ENCODE results near the gene FADS2. TPM values are rescaled to one million over a fixed set of nuclear protein-coding genes. Genes with fewer than 3 reads are reported as not detected.

Gene FADS2
- total and polyA plus RNA-seq, 10 of the 15 experiments (the other 5 are each of a cell fraction or from before 2014, with no cell fraction given), result 3.3 to 313 (median 149) TPM

GRCh38 chr11:61872935-61873565 is 45.0 kb downstream of the FADS2 start:
- ChIA-PET POLR2A (no interaction called here), RAD21 (ENCODE audit: unreplicated experiment) (interaction anchor here (1.0 to 3.0 kb wide), 5 partner anchors 18 to 209 kb away, joined by 3 to 8 read pairs (median 4); partner anchors contain the start of gene FADS3), CTCF (interaction anchor here (1.1 to 4.0 kb wide), 6 partner anchors 11 to 235 kb away, joined by 4 to 32 read pairs (median 12); no protein-coding TSS in a partner anchor), SMC1A (ENCODE audit: uncharacterized antibody, unreplicated experiment) (interaction anchor here (0.9 to 1.7 kb wide), 2 partner anchors 8 to 76 kb away, joined by 3 to 5 read pairs; no protein-coding TSS in a partner anchor)
- ATAC-seq, result no peak
- 68% methylated on average over 20 of the region's 20 CpGs for WGBS (ENCODE audit: insufficient coverage, insufficient replicate concordance, low lambda C conversion rate, missing lambda C conversion rate)
- intact Hi-C loops (cut with micrococcal nuclease; ENCODE audit: unreplicated experiment), result loop anchor here (5.0 kb wide), 1 partner anchor 76 kb away; no protein-coding TSS in a partner anchor
- no peak overlapping the region for H3K4me3 ChIP-seq
- no peak overlapping the region for H3K4me2 ChIP-seq (ENCODE audit: control insufficient read depth, insufficient read depth)
- no peak for DNase-seq (ENCODE audit: low read depth, low spot score)
- no peak overlapping the region for H2AFZ ChIP-seq (ENCODE audit: control insufficient read depth, low read depth, low read length)
- no peak for FAIRE-seq
- BruUV-seq (replicated peaks), result no TSS peak
- H3K36me3 ChIP-seq (ENCODE audit: control insufficient read depth in 2 of 2, insufficient read depth in 2 of 2, low read length in 1 of 2), result no peaks in the 10 kb centered on the region
- no peaks in the 10 kb centered on the region for H4K20me1 ChIP-seq (ENCODE audit: control insufficient read depth, insufficient read depth)
- in situ Hi-C loops (cut with MboI), result no loop called here
- H3K9ac ChIP-seq (ENCODE audit: control insufficient read depth, insufficient read depth, low read length), result no peak overlapping the region
- no peak overlapping the region for H3K27ac ChIP-seq (ENCODE audit: control insufficient read depth, insufficient read depth)
- no peaks in the 10 kb centered on the region for H3K9me3 ChIP-seq (replicated peaks; ENCODE audit: control insufficient read depth, insufficient read depth, low read length)
- H3K27me3 ChIP-seq (replicated peaks in 1 of 2; ENCODE audit: control insufficient read depth in 2 of 2, insufficient read depth in 2 of 2, low read length in 1 of 2), result no peaks in the 10 kb centered on the region; a peak in 1 of 4 replicates
- no peaks in the 10 kb centered on the region for H3K79me2 ChIP-seq (ENCODE audit: control insufficient read depth, insufficient read depth, low read length)
- H3K4me1 ChIP-seq (ENCODE audit: control insufficient read depth, insufficient read depth, low read length), result no peaks in the 10 kb centered on the region
- TF ChIP-seq SMC3 (IDR thresholded peaks at IDR 0.05; ENCODE audit: borderline replicate concordance, low read length) (no peak), IRF4 (IDR thresholded peaks at IDR 0.05; ENCODE audit: low read depth, low read length) (no peak), MTA3 (IDR thresholded peaks at IDR 0.05; ENCODE audit: borderline replicate concordance, low read length) (no peak), EP300 (IDR thresholded peaks at IDR 0.05; ENCODE audit: borderline replicate concordance in 1 of 2, control insufficient read depth in 1 of 2, low read depth in 2 of 2, low read length in 2 of 2) (no peak), MTA2 (IDR thresholded peaks at IDR 0.05; ENCODE audit: low read depth) (no peak), ZNF207 (IDR thresholded peaks at IDR 0.05; ENCODE audit: borderline replicate concordance) (no peak), POLR2AphosphoS5 (IDR thresholded peaks at IDR 0.05; ENCODE audit: low read length) (no peak), PAX8 (IDR thresholded peaks at IDR 0.05) (no peak), NR2F1 (conservative IDR thresholded peaks at IDR 0.05) (no peak), MLLT1 (IDR thresholded peaks at IDR 0.05) (no peak), KDM1A (IDR thresholded peaks at IDR 0.05; ENCODE audit: borderline replicate concordance) (no peak), SP1 (IDR thresholded peaks at IDR 0.05; ENCODE audit: low read depth, low read length) (no peak), HDAC2 (IDR thresholded peaks at IDR 0.05) (no peak)
- TF ChIP-seq, protein P1, sequence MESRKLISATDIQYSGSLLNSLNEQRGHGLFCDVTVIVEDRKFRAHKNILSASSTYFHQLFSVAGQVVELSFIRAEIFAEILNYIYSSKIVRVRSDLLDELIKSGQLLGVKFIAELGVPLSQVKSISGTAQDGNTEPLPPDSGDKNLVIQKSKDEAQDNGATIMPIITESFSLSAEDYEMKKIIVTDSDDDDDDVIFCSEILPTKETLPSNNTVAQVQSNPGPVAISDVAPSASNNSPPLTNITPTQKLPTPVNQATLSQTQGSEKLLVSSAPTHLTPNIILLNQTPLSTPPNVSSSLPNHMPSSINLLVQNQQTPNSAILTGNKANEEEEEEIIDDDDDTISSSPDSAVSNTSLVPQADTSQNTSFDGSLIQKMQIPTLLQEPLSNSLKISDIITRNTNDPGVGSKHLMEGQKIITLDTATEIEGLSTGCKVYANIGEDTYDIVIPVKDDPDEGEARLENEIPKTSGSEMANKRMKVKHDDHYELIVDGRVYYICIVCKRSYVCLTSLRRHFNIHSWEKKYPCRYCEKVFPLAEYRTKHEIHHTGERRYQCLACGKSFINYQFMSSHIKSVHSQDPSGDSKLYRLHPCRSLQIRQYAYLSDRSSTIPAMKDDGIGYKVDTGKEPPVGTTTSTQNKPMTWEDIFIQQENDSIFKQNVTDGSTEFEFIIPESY (IDR thresholded peaks at IDR 0.05), result no peak

Measured in GM12878 (cell line).